HCEC 1CT (cell line): Measurements from ENCODE around the gene KCTD10.

Experiments
- DNase-seq: peaks from one replicate; pipeline ENCODE4 v3.0.0-alpha.2; 2017

KCTD10 gene

GRCh38 chr12:109469517-109469916 is 7.6 kb downstream of the KCTD10 start:
- peak; percentile 43 for DNase-seq

- no peak for DNase-seq
Observed at GRCh38 chr12:109467978-109468676, 9.0 kb downstream of the KCTD10 start.

- no peak for DNase-seq
Observed at GRCh38 chr12:109466821-109467220, 10.3 kb downstream of the KCTD10 start.

- no peak for DNase-seq
Observed at GRCh38 chr12:109466305-109466704, 10.8 kb downstream of the KCTD10 start.

- no peak for DNase-seq
Observed at GRCh38 chr12:109464642-109465351, 12.3 kb downstream of the KCTD10 start.

- DNase-seq = peak; percentile 45
Observed at GRCh38 chr12:109463756-109464155, 13.3 kb downstream of the KCTD10 start.

GRCh38 chr12:109462868-109463692 is 14.0 kb downstream of the KCTD10 start:
- DNase-seq = peak; percentile 100

- peak; percentile 98 for DNase-seq
Observed at GRCh38 chr12:109461846-109462756, 15.0 kb downstream of the KCTD10 start.

- peak; percentile 84 for DNase-seq
Observed at GRCh38 chr12:109461049-109461845, 15.9 kb downstream of the KCTD10 start.

- no peak for DNase-seq
Observed at GRCh38 chr12:109460538-109460937, 16.6 kb downstream of the KCTD10 start.

GRCh38 chr12:109459247-109459646 is 17.9 kb downstream of the KCTD10 start:
- DNase-seq = no peak

GRCh38 chr12:109458771-109459208 is 18.3 kb downstream of the KCTD10 start:
- DNase-seq = no peak

GRCh38 chr12:109458086-109458485 is 19.0 kb downstream of the KCTD10 start:
- DNase-seq = peak; percentile 72

- no peak for DNase-seq
Observed at GRCh38 chr12:109455706-109456105, 21.4 kb downstream of the KCTD10 start.

- no peak for DNase-seq
Observed at GRCh38 chr12:109452489-109452888, 24.6 kb downstream of the KCTD10 start.

GRCh38 chr12:109451400-109451799 is 25.7 kb downstream of the KCTD10 start:
- DNase-seq = no peak

GRCh38 chr12:109450980-109451379 is 26.1 kb downstream of the KCTD10 start:
- DNase-seq = no peak

GRCh38 chr12:109449845-109450532 is 27.1 kb downstream of the KCTD10 start:
- DNase-seq = no peak

- no peak for DNase-seq
Observed at GRCh38 chr12:109448707-109449390, 28.3 kb downstream of the KCTD10 start.

- DNase-seq = no peak
Observed at GRCh38 chr12:109448272-109448671, 28.8 kb downstream of the KCTD10 start.
